A549 (cell line): ENCODE data around the gene GFAP. TPM values are rescaled to one million over a fixed set of nuclear protein-coding genes. Genes with fewer than 3 reads are reported as not detected.

Source experiments
- ATAC-seq, 2 experiments: fragments of 200-7000 bp in 1 of 2; fragments of >200 bp in 1 of 2; cut with Nextera tagmentation in 1 of 2; cut with Tn5 transposase in 1 of 2; 3 replicates each; pipeline versions ENCODE4 v1.8.0 to v1.9.1; 2018 to 2020; ENCODE audit warnings: mild to moderate bottlenecking in 1 of 2, moderate library complexity in 1 of 2
- CTCF ChIA-PET: fragments of 300-600 bp; sonication (Branson Sonifier 250); formaldehyde crosslinking; extraction: SDS; loops from one replicate; lab custom pipeline; 2021; ENCODE audit warnings: antibody characterized with exemption, inconsistent platforms; lab: Yijun Ruan, JAX
- POLR2A ChIA-PET: fragments of 350-600 bp; formaldehyde crosslinking; extraction: SDS; loops from one replicate; lab custom pipeline; 2021; ENCODE audit warnings: antibody characterized with exemption, inconsistent platforms; lab: Yijun Ruan, JAX
- DNase-seq, 2 experiments: peaks; one replicate each; pipeline versions ENCODE4 v3.0.0 to v3.0.0-alpha.2; 2011 to 2016; ENCODE audit warnings: low read depth in 1 of 2, low spot score in 1 of 2
- FAIRE-seq: peaks from 2 replicates; lab custom pipeline; 2011; peaks lifted over from hg19 to GRCh38; lab: Jason Lieb, UNC
- H3K27ac ChIP-seq, 2 experiments: fragments of >200 bp; sonication (Bioruptor Twin); formaldehyde crosslinking; 3 replicates each; pipeline ENCODE4 v1.5.1; 2016 to 2017
- H3K4me1 ChIP-seq: fragments of >200 bp; sonication (Bioruptor Twin); formaldehyde crosslinking; 3 replicates; pipeline ENCODE4 v1.6.1; 2016
- H3K4me2 ChIP-seq: fragments of >200 bp; sonication (Bioruptor Twin); formaldehyde crosslinking; 3 replicates; pipeline ENCODE4 v1.6.1; 2016
- H3K4me3 ChIP-seq: fragments of >200 bp; sonication (Bioruptor Twin); formaldehyde crosslinking; 3 replicates; pipeline ENCODE4 v1.5.1; 2016
- H3K9me3 ChIP-seq: fragments of >200 bp; sonication (Bioruptor Twin); formaldehyde crosslinking; 3 replicates; pipeline ENCODE4 v1.6.1; 2016
- EHMT2 ChIP-seq: fragments of 200-600 bp; sonication (generic); IDR thresholded peaks from 2 replicates; pipeline ENCODE4 v1.6.1; 2016; ENCODE audit warnings: antibody characterized with exemption, low read depth, mild to moderate bottlenecking, moderate library complexity
- ESRRA ChIP-seq: fragments of 150-350 bp; IDR thresholded peaks from 2 replicates; pipeline ENCODE4 v1.6.1; 2014; ENCODE audit warnings: mild to moderate bottlenecking, low read length, borderline replicate concordance
- HOXA7 ChIP-seq: fragments of 250-450 bp; sonication (Bioruptor Pico); IDR thresholded peaks from 2 replicates; pipeline ENCODE4 v1.5.0; 2020; ENCODE audit warnings: mild to moderate bottlenecking, moderate library complexity
- HOXB5 ChIP-seq: fragments of 250-450 bp; sonication (Bioruptor Pico); IDR thresholded peaks from 2 replicates; pipeline ENCODE4 v1.5.0; 2020; ENCODE audit warnings: mild to moderate bottlenecking, moderate library complexity
- JUN ChIP-seq, 2 experiments: fragments of >200 bp; sonication (Bioruptor Twin); formaldehyde crosslinking; IDR thresholded peaks; 2 replicates in 1 of 2; 3 replicates in 1 of 2; pipeline ENCODE4 v1.6.1; 2016 to 2017
- JUNB ChIP-seq: fragments of >200 bp; sonication (Bioruptor Twin); formaldehyde crosslinking; IDR thresholded peaks from 2 replicates; pipeline ENCODE4 v1.6.1; 2016
- MAZ ChIP-seq: fragments of 150-350 bp; IDR thresholded peaks from 2 replicates; pipeline ENCODE4 v1.6.1; 2014; ENCODE audit warnings: antibody characterized with exemption, low read depth, low read length, borderline replicate concordance
- MYC ChIP-seq: IDR thresholded peaks from 2 replicates; pipeline ENCODE4 v1.6.1; 2012; ENCODE audit warnings: mild to moderate bottlenecking, inconsistent platforms, low read length, improper control_type of control experiment, borderline replicate concordance
- NPAS2 ChIP-seq: fragments of 250-450 bp; sonication (Bioruptor Pico); IDR thresholded peaks from 2 replicates; pipeline ENCODE4 v1.8.0; 2022; ENCODE audit warnings: mild to moderate bottlenecking, moderate library complexity, borderline replicate concordance
- NR3C1 ChIP-seq: fragments of >200 bp; sonication (Bioruptor Twin); formaldehyde crosslinking; IDR thresholded peaks from 3 replicates; pipeline ENCODE4 v1.6.1; 2017
- RARB ChIP-seq: fragments of 250-450 bp; sonication (Bioruptor Pico); IDR thresholded peaks from 2 replicates; pipeline ENCODE4 v1.8.0; 2021; ENCODE audit warnings: mild to moderate bottlenecking, moderate library complexity
- RCOR1 ChIP-seq: fragments of 150-350 bp; IDR thresholded peaks from 2 replicates; pipeline ENCODE4 v1.6.1; 2014; ENCODE audit warnings: antibody characterized with exemption, low read length, low read depth
- ZFP36 ChIP-seq: fragments of 450-650 bp; IDR thresholded peaks from 2 replicates; pipeline ENCODE4 v1.6.1; 2014; ENCODE audit warnings: borderline replicate concordance; ENCODE audit not compliant: partially characterized antibody
- ZNF302 ChIP-seq: fragments of 250-450 bp; sonication (Bioruptor Pico); IDR thresholded peaks from 2 replicates; pipeline ENCODE4 v1.9.0; 2021; ENCODE audit warnings: inconsistent platforms, mild to moderate bottlenecking, moderate library complexity
- WGBS: methylation state at CpG from one replicate; pipeline ENCODE4 v1.1.6; 2017; ENCODE audit errors: missing lambda C conversion rate; 5-methylcytosine and 5-hydroxymethylcytosine counted together
- polyA plus RNA-seq, 4 experiments: library from polyadenylated mRNA; depleted of rRNA in 3 of 4; stranded (reverse); fragments of >200 nt; fragmentation: RNase III in 1 of 4; extraction: RNeasy Plus Mini Kit Qiagen cat#74134 plus additional on column Dnase treatment in 1 of 4; gene quantifications; 2 replicates in 3 of 4; 3 replicates in 1 of 4; pipeline ENCODE4 v1.2.3, GENCODE V29; 2011 to 2017
- TF ChIP-seq, protein P1 (sequence below): IDR thresholded peaks from 2 replicates; pipeline ENCODE4 v1.6.1; 2012; ENCODE audit warnings: low read depth, borderline replicate concordance
- TF ChIP-seq, protein P2 (sequence below): fragments of 250-450 bp; sonication (Bioruptor Pico); IDR thresholded peaks from 2 replicates; pipeline ENCODE4 v1.5.0; 2020; ENCODE audit warnings: low read depth, mild to moderate bottlenecking, moderate library complexity
- TF ChIP-seq, protein P3 (sequence below): IDR thresholded peaks from 2 replicates; pipeline ENCODE4 v1.6.1; 2012
- TF ChIP-seq, protein P4 (sequence below): fragments of 450-650 bp; IDR thresholded peaks from 2 replicates; pipeline ENCODE4 v1.6.1; 2014; ENCODE audit warnings: antibody characterized with exemption
- TF ChIP-seq, protein P5 (sequence below): fragments of 250-450 bp; sonication (Bioruptor Pico); IDR thresholded peaks from 2 replicates; pipeline ENCODE4 v1.5.0; 2021; ENCODE audit warnings: mild to moderate bottlenecking, moderate library complexity, borderline replicate concordance
- TF ChIP-seq, protein P6 (sequence below): fragments of 150-350 bp; IDR thresholded peaks from 2 replicates; pipeline ENCODE4 v1.6.1; 2014; ENCODE audit warnings: low read depth, mild to moderate bottlenecking, low read length

Gene GFAP
- polyA plus RNA-seq, 2 of the 4 experiments (the other 2 are of a cell fraction): 1.5 to 1.8 TPM

DNA sequence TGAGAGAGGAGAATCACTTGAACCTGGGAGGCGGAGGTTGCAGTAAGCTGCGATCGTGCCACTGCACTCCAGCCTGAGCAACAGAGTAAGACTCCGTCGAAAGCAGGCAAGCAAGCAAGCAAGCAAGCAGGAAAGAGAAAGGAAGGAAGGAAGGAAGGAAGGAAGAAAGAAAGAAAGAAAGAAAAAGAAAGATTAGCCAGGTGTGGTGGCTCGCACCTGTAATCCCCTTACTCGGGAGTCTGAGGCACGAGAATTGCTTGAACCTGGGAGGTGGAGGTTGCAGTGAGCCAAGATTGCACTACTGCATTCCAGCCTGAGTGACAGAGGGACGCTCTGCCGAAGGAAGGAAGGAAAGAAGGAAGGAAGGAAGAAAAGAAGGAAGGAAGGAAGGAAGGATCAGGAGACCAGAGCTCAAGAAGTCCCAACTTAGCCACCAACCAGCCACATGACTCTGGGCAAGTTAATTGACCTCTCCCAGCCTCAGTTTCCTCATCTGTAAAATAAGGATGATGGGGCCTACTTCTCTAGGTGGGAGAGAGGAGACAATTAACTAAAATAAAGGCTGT lies 6.5 kb downstream of the GFAP start:
- DNase-seq (no peak), FAIRE-seq (no peak), ATAC-seq (no peak)
- Histone ChIP-seq H3K4me3 (no peak overlapping the region), H3K4me1 (peaks cover 56% of the 10 kb centered on the region), H3K9me3 (no peaks in the 10 kb centered on the region), H3K4me2 (peak overlapping the region; percentile 40), H3K27ac (peak overlapping the region; percentile 53 to 91)
- 94% methylated on average over 10 of the region's 10 CpGs for WGBS
- CTCF ChIA-PET: interaction anchor here (1.5 to 38.3 kb wide), 8 partner anchors 9 to 223 kb away, joined by 6 to 1853 read pairs (median 14); partner anchors contain the start of genes DCAKD, KIF18B and PLCD3
- POLR2A ChIA-PET: interaction anchor here (2.1 to 3.0 kb wide), 2 partner anchors 9 to 10 kb away, joined by 7 to 18 read pairs; partner anchors contain the start of gene EFTUD2
- TF ChIP-seq MAZ (no peak), ZFP36 (no peak), HOXB5 (CRISPR knock-in tag) (no peak), EHMT2 (no peak), RARB (CRISPR knock-in tag) (no peak), ZNF302 (CRISPR knock-in tag) (no peak)
- TF ChIP-seq, protein P1, sequence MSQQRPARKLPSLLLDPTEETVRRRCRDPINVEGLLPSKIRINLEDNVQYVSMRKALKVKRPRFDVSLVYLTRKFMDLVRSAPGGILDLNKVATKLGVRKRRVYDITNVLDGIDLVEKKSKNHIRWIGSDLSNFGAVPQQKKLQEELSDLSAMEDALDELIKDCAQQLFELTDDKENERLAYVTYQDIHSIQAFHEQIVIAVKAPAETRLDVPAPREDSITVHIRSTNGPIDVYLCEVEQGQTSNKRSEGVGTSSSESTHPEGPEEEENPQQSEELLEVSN: no peak
- TF ChIP-seq, protein P2, sequence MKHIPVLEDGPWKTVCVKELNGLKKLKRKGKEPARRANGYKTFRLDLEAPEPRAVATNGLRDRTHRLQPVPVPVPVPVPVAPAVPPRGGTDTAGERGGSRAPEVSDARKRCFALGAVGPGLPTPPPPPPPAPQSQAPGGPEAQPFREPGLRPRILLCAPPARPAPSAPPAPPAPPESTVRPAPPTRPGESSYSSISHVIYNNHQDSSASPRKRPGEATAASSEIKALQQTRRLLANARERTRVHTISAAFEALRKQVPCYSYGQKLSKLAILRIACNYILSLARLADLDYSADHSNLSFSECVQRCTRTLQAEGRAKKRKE (CRISPR knock-in tag): no peak

DNA sequence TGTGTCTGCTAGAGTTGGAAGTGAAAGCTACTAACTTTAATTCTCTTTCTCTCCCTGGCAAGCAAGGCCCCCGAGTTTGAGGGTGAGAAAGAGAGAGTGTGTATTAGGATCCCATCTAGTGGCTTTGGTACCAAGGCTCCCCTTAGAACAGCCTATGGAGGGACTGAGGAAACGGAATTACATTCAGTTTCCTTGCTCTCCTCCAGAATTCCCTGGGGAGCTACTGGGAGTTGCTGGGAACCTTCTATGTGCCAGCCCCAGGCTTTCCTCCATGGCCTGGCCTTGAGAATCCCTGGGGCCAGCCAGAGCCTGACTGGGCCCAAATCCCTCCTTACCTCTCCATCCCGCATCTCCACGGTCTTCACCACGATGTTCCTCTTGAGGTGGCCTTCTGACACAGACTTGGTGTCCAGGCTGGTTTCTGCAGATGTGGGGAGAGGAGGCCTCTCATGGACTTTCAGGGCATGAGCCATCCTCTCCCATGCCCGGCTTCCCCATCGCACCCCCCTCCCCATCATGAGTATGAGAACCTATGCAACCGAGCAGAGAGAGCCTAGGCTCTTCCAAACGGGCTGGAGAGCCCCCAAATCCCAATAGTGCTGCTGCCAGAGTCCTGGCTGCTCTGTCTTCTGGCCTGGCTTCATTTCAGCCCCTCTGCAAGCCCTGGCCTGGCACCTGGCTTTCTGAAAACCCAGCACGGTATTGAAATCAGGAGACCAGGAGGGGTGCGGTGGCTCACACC lies 7.4 kb downstream of the GFAP start:
- POLR2A ChIA-PET: interaction anchor here (2.1 kb wide), 1 partner anchor 9 kb away, joined by 7 read pairs; the partner anchor contains the start of gene EFTUD2
- ATAC-seq: no peak
- no peak for TF ChIP-seq RCOR1
- no peak for DNase-seq
- Histone ChIP-seq H3K4me3 (no peak overlapping the region), H3K4me1 (peaks cover 56% of the 10 kb centered on the region), H3K4me2 (no peak overlapping the region), H3K27ac (peak overlapping the region; percentile 91 to 94; a peak in 5 of 6 replicates), H3K9me3 (no peaks in the 10 kb centered on the region)
- CTCF ChIA-PET: interaction anchor here (0.6 to 38.3 kb wide), 13 partner anchors 9 to 289 kb away, joined by 3 to 1853 read pairs (median 4); partner anchors contain the start of genes ACBD4, DCAKD, EFTUD2 and PLCD3
- no peak for FAIRE-seq
- WGBS: 89% methylated on average over 11 of the region's 11 CpGs

DNA sequence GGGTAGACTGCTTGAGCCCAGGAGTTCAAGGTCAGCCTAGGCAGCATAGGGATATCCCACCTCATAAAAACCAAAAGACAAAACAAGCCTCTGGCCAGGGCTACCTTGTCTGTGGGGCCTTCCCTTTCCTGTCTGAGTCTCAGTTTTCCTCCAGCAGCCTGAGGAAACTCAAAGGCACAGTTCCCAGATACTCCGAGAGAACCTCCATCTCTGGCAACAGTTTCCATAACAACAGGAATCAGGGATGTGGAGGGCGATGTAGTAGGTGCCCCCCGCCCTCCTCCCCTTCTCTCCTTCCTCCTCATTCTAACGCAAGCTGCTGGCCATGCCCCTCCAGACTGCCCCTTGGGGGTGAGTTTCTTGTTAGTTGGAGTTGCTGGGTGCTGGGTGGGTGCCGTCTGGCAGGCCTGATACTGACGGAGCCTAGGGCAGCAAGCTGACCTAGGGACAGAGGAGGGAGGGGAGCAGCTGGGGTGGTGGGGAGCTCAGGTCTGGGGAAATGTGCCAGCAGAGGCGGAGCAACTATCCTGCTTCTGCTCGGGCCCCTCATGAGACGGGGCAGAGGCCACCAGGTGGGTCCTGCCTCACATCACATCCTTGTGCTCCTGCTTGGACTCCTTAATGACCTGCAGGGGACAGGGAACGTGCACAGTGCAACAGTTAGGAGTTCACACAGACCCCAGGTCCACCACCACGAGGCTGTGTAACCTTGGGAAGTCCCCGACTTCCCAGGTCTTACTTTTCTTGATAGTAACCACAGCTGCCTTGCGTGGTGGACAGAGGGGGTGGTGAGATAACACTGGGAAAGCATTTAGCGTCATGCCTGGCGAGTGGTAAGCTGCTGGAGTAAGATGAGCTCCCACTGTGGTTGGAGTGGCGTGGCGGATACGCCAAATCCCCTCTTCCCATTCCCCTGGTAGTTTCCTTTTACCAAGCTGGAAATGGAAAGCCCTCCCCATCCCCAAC lies 8.3 kb downstream of the GFAP start:
- ATAC-seq: no peak
- H3K4me2 ChIP-seq: peak overlapping the region; percentile 77
- no peaks in the 10 kb centered on the region for H3K9me3 ChIP-seq
- peak overlapping the region; percentile 91 to 94 for H3K27ac ChIP-seq
- 91% methylated on average over 18 of the region's 18 CpGs for WGBS
- no peak for DNase-seq
- no peak overlapping the region for H3K4me3 ChIP-seq
- FAIRE-seq: no peak
- peaks cover 59% of the 10 kb centered on the region for H3K4me1 ChIP-seq
- POLR2A ChIA-PET: interaction anchor here (2.1 kb wide), 1 partner anchor 8 kb away, joined by 7 read pairs; the partner anchor contains the start of gene EFTUD2
- CTCF ChIA-PET: interaction anchor here (0.6 to 38.3 kb wide), 15 partner anchors 8 to 290 kb away, joined by 3 to 1853 read pairs (median 3); partner anchors contain the start of genes ACBD4, DCAKD, EFTUD2 and PLCD3
- TF ChIP-seq, protein P3, sequence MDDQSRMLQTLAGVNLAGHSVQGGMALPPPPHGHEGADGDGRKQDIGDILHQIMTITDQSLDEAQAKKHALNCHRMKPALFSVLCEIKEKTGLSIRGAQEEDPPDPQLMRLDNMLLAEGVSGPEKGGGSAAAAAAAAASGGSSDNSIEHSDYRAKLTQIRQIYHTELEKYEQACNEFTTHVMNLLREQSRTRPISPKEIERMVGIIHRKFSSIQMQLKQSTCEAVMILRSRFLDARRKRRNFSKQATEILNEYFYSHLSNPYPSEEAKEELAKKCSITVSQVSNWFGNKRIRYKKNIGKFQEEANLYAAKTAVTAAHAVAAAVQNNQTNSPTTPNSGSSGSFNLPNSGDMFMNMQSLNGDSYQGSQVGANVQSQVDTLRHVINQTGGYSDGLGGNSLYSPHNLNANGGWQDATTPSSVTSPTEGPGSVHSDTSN: no peak
- TF ChIP-seq, protein P4, sequence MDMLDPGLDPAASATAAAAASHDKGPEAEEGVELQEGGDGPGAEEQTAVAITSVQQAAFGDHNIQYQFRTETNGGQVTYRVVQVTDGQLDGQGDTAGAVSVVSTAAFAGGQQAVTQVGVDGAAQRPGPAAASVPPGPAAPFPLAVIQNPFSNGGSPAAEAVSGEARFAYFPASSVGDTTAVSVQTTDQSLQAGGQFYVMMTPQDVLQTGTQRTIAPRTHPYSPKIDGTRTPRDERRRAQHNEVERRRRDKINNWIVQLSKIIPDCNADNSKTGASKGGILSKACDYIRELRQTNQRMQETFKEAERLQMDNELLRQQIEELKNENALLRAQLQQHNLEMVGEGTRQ: no peak
- TF ChIP-seq, protein P5, sequence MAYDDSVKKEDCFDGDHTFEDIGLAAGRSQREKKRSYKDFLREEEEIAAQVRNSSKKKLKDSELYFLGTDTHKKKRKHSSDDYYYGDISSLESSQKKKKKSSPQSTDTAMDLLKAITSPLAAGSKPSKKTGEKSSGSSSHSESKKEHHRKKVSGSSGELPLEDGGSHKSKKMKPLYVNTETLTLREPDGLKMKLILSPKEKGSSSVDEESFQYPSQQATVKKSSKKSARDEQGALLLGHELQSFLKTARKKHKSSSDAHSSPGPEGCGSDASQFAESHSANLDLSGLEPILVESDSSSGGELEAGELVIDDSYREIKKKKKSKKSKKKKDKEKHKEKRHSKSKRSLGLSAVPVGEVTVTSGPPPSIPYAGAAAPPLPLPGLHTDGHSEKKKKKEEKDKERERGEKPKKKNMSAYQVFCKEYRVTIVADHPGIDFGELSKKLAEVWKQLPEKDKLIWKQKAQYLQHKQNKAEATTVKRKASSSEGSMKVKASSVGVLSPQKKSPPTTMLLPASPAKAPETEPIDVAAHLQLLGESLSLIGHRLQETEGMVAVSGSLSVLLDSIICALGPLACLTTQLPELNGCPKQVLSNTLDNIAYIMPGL (CRISPR knock-in tag): no peak
- TF ChIP-seq JUNB (no peak), MAZ (no peak), ESRRA (no peak), NR3C1 (no peak), MYC (no peak), JUN (IDR thresholded peaks at IDR 0.05) (no peak), NPAS2 (CRISPR knock-in tag) (no peak), HOXA7 (no peak)
- TF ChIP-seq, protein P6, sequence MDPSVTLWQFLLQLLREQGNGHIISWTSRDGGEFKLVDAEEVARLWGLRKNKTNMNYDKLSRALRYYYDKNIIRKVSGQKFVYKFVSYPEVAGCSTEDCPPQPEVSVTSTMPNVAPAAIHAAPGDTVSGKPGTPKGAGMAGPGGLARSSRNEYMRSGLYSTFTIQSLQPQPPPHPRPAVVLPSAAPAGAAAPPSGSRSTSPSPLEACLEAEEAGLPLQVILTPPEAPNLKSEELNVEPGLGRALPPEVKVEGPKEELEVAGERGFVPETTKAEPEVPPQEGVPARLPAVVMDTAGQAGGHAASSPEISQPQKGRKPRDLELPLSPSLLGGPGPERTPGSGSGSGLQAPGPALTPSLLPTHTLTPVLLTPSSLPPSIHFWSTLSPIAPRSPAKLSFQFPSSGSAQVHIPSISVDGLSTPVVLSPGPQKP: no peak
- TF ChIP-seq, protein P1: no peak
